Stimulated activated CD8-positive, alpha-beta memory T cell treated with anti-CD3 and anti-CD28 coated beads, Interleukin-12 subunit alpha, Interleukin-12 subunit beta, amount 100 ng/mL, for 24 hours (primary cell): ENCODE measurements around the gene PPDPF.
"Not testable (repeated sequence)": the region's sequence is repeated elsewhere in the genome, so short reads cannot be mapped to it uniquely, and the experiment has no call there.

Experiments used
- DNase-seq: peaks from one replicate; pipeline ENCODE4 v3.0.0-alpha.2; 2020; ENCODE audit errors: extremely low read depth

Gene PPDPF

GRCh38 chr20:63520504-63520933 is at the start of gene PPDPF:
Gene PPDPF, plus strand, starts transcription at chr20:63520765. Its CDS starts 544 bp downstream, at chr20:63521309.
- peak; percentile 66 for DNase-seq

GRCh38 chr20:63471002-63471716 is 49.4 kb upstream of the PPDPF start:
- DNase-seq = no peak

- no peak for DNase-seq
These were observed 48.9 kb upstream of the PPDPF start for GRCh38 chr20:63471717-63471980.

GRCh38 chr20:63471981-63472831 is 48.4 kb upstream of the PPDPF start, which contains the start of gene KCNQ2:
Gene KCNQ2, minus strand, starts transcription at chr20:63472655. Its CDS starts 192 bp downstream, at chr20:63472463.
- no peak for DNase-seq

- DNase-seq = no peak
These were observed 47.6 kb upstream of the PPDPF start for GRCh38 chr20:63472862-63473390.

DNA sequence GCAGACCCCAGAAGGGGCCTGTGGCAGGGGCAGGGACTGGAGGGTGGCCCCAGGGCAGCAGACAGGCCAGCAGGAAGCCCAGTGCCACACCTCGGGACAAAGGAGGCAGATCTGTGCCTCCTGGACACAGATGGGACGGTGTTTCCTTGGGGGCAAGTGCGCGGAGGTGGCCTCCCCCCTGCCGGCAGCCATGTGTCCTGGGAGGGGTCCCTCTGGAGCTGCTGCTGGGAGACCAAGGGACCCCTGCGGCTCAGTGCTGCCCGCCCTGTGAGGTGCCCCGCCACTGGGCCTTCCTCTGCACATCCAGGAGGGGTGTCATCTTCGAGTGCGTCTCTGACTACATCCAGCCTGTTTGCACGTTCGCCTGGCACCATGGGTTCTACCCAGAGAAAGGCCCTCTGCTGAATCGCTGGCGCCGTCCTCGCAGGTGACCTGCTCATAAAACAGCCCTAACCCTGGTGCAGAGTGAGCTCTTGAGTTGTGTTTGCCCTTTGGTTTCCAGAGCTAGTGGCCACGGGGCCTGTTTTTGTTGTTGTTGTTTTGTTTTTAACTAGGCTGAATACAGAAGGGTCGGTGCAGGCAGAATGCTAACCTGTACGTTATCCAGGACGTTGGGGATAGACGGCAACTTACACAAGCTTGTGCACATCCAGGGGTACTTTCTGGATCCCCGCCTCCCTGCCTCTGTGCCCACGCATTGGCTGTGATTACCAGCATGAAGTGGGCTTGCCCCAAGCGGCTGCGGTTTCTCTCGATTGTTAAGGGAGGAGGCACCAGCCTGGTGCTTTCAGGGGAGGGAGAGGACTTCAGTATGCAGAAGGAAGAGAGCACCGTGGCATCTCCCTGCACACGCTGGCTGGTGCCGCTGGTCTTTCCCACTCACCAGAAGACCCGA is 46.8 kb upstream of the PPDPF start:
- no peak for DNase-seq

DNA sequence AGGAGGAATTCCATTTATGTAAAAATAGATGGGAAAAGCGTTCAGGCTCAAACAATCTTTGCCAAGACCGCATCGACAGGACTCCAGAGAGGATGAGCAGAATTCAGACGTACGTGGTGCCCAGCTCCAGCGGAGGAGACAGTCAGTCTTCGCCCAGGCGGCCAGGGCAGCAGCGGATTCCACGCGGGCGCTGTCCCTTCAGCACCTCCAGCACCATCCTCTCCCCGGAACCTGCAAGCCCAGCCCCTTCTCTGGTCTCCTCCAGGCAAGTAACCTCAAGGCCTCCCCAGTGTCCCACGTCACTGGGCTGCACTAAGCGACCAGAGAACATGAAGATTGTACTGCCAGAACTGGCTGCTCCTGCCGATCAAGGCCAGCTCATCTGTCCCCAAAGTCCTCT is 45.4 kb upstream of the PPDPF start:
- DNase-seq = no peak

- no peak for DNase-seq
These were observed 43.4 kb upstream of the PPDPF start for GRCh38 chr20:63477061-63477616.

- no peak for DNase-seq
These were observed 42.6 kb upstream of the PPDPF start for GRCh38 chr20:63477944-63478343.

GRCh38 chr20:63478346-63479302 is 41.9 kb upstream of the PPDPF start:
- DNase-seq = no peak

GRCh38 chr20:63479695-63480419 is 40.7 kb upstream of the PPDPF start:
- DNase-seq = not testable (repeated sequence)

DNA sequence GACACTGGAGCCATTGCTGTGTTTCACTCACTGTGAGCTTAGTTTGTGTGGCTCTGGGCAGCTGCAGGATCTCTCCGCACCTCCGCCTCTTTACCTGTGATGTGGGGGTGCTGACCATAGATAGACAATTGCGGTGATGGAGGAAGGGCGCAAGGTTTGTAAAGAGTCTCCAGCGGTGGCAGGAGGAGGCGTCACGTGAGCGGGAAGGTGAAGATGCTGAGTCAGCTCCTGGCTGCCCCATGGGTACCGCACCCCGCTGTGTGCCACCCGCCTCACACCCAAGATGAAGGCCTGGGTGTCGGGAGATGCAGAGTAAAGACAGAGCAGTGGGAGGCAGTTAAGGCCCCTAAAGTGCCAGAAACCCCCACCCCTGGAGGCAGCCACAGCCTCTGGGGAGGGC is 39.1 kb upstream of the PPDPF start:
- no peak for DNase-seq

DNA sequence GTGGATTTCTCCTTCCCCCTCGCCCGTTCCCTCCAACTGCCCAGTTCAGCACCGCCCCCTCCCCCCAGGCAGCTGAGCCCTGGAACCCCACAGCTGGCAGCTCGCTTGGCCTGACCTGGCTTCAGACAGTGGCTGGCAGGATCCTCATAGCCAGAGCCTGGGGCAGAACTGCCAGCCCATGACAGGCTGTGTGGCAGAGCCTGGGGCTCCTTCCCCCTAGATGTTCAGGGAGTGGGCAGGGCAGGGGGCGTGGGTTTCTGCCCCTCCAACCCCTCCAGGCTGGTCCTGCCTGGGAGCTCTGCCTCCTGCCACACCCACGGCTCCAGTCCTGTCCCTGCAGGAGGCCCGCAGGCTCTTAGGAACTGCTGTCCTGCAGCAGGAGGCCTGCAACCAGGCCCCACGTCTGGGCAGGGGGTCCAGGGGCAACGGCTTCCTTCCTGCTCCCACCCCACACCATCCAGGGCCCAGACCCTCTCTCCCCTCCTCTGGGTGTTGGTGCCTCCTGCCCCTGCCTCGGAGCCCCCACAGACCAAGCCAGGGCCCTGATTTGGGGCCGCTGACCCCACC is 38.5 kb upstream of the PPDPF start:
- no peak for DNase-seq

DNA sequence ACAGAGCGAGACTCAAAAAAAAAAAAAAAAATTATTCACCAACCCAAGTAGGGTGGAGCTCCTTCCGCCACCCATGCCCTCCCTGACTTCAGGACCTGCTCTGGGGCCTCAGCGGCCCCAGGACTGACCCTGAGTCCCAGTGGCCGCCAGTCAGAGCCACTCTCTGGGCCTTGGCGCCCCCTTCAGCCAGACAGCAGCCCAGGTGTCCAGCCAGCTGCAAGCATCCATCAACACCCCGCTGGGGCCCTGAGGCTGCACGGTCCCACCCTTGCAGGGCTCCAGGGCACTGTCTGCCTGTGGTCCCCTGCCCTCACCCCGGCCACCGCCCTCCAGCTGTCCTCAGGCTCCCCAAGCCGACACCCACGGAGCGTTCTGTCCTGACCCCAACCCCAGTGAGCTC is 36.7 kb upstream of the PPDPF start:
- DNase-seq = no peak

- no peak for DNase-seq
These were observed 36.3 kb upstream of the PPDPF start for GRCh38 chr20:63484236-63484635.

- no peak for DNase-seq
These were observed 35.7 kb upstream of the PPDPF start for GRCh38 chr20:63484651-63485403.

- no peak for DNase-seq
These were observed 34.2 kb upstream of the PPDPF start for GRCh38 chr20:63486300-63486855.

DNA sequence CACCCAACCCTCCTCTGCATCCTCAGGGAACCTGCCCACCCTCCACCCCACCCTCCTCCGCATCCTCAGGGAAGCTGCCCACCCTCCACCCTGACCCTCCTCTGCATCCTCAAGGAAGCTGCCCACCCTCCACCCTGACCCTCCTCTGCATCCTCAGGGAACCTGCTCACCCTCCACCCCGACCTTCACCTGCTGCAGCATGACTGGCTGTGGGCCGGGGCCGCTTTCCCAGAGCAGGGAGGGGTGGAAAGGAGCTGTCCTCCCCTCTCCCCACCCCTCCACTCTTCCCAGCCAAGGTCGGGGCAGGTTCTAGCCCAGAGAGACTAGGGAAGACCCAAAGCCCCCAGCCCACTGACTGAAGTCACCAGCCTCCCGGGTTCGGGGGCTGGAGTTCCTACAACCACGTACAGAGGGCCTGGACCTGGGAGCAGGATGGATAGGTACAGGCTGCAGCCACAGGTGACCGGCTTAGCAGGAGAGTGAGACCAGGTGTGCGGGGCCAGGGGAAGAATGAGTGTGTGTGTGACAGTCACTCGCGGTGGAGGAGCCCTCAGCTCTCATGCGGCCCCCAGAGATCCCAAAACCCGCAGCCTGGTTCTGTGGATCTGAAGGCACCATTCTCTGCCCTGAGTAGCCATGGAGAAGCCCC is 33.3 kb upstream of the PPDPF start:
- DNase-seq = no peak
